GM12878 (cell line): Measurements from ENCODE around the gene NTRK3. TPM values are rescaled to one million over a fixed set of nuclear protein-coding genes. Genes with fewer than 3 reads are reported as not detected.

Experiments used
- ATAC-seq: fragments of 200-7000 bp; cut with Tn5 transposase; 3 replicates; pipeline ENCODE4 v1.9.1; 2020; ENCODE audit warnings: mild to moderate bottlenecking, moderate library complexity
- BruUV-seq: library from RNA; stranded (reverse); fragments of 400-500 nt; replicated peaks from 2 replicates; lab custom pipeline; 2021; lab: Mats Ljungman, UMichigan
- CTCF ChIA-PET: fragments of 300-600 bp; sonication (Branson Sonifier 250); formaldehyde crosslinking; extraction: SDS; loops from one replicate; lab custom pipeline; 2021; ENCODE audit warnings: inconsistent platforms; lab: Yijun Ruan, JAX
- POLR2A ChIA-PET: fragments of 350-600 bp; formaldehyde crosslinking; extraction: SDS; loops from one replicate; lab custom pipeline; 2021; ENCODE audit warnings: inconsistent platforms; lab: Charles Lee
- RAD21 ChIA-PET: fragments of 300-600 bp; sonication (Branson Sonifier 250); formaldehyde crosslinking; loops from one replicate; lab custom pipeline; 2023; ENCODE audit warnings: antibody characterized with exemption; ENCODE audit not compliant: unreplicated experiment; lab: Charles Lee
- SMC1A ChIA-PET: fragments of 300-600 bp; sonication (Branson Sonifier 250); formaldehyde crosslinking; loops from one replicate; lab custom pipeline; 2023; ENCODE audit not compliant: unreplicated experiment, uncharacterized antibody; lab: Charles Lee
- DNase-seq: peaks from one replicate; pipeline ENCODE4 v3.0.0-alpha.2; 2011; ENCODE audit warnings: low read depth, low spot score
- FAIRE-seq: peaks from 3 replicates; lab custom pipeline; 2011; peaks lifted over from hg19 to GRCh38; lab: Jason Lieb, UNC
- H2AFZ ChIP-seq: 2 replicates; pipeline ENCODE4 v1.6.0; 2011; ENCODE audit warnings: low read depth, low read length, control low read depth; ENCODE audit not compliant: control insufficient read depth
- H3K27ac ChIP-seq: 2 replicates; pipeline ENCODE4 v1.5.1; 2011; ENCODE audit warnings: control low read depth; ENCODE audit not compliant: control insufficient read depth, insufficient read depth
- H3K27me3 ChIP-seq, 2 experiments: replicated peaks in 1 of 2; 2 replicates each; pipeline versions ENCODE4 v1.6.0 to v1.6.1; 2011; ENCODE audit warnings: low read length in 1 of 2; ENCODE audit not compliant: control insufficient read depth in 2 of 2, insufficient read depth in 2 of 2
- H3K36me3 ChIP-seq, 2 experiments: 2 replicates each; pipeline ENCODE4 v1.5.1; 2011; ENCODE audit warnings: low read length in 1 of 2; ENCODE audit not compliant: control insufficient read depth in 2 of 2, insufficient read depth in 2 of 2
- H3K4me1 ChIP-seq: 2 replicates; pipeline ENCODE4 v1.6.1; 2011; ENCODE audit warnings: mild to moderate bottlenecking, low read length, moderate library complexity, mixed read lengths; ENCODE audit not compliant: control insufficient read depth, insufficient read depth
- H3K4me2 ChIP-seq: 2 replicates; pipeline ENCODE4 v1.6.0; 2011; ENCODE audit warnings: control low read depth; ENCODE audit not compliant: control insufficient read depth, insufficient read depth
- H3K4me3 ChIP-seq: fragments of 200-600 bp; sonication (generic); 2 replicates; pipeline ENCODE4 v1.5.1; 2016
- H3K79me2 ChIP-seq: 2 replicates; pipeline ENCODE4 v1.6.0; 2011; ENCODE audit warnings: low read length; ENCODE audit not compliant: control insufficient read depth, insufficient read depth
- H3K9ac ChIP-seq: 2 replicates; pipeline ENCODE4 v1.8.0; 2011; ENCODE audit warnings: low read length, control low read depth, mixed read lengths; ENCODE audit not compliant: control insufficient read depth, insufficient read depth
- H3K9me3 ChIP-seq: replicated peaks from 3 replicates; pipeline ENCODE4 v1.5.1; 2011; ENCODE audit warnings: mild to moderate bottlenecking, low read length; ENCODE audit not compliant: control insufficient read depth, insufficient read depth
- H4K20me1 ChIP-seq: 2 replicates; pipeline ENCODE4 v1.6.0; 2011; ENCODE audit not compliant: control insufficient read depth, insufficient read depth
- CEBPB ChIP-seq, 2 experiments: fragments of 150-350 bp in 1 of 2; IDR thresholded peaks; 2 replicates each; pipeline ENCODE4 v1.6.1; 2012 to 2014; ENCODE audit warnings: low read depth in 2 of 2, low read length in 2 of 2, borderline replicate concordance in 1 of 2, inconsistent platforms in 1 of 2
- MAX ChIP-seq: IDR thresholded peaks from 2 replicates; pipeline ENCODE4 v1.6.1; 2012; ENCODE audit warnings: low read depth, low read length, improper control_type of control experiment
- NFYA ChIP-seq: IDR thresholded peaks from 2 replicates; pipeline ENCODE4 v1.6.1; 2011; ENCODE audit warnings: low read depth, mild to moderate bottlenecking, low read length, improper control_type of control experiment, borderline replicate concordance
- RELA ChIP-seq: fragments of 450-650 bp; IDR thresholded peaks from 2 replicates; pipeline ENCODE4 v1.8.0; 2014; ENCODE audit warnings: borderline replicate concordance; ENCODE audit not compliant: partially characterized antibody
- RUNX3 ChIP-seq: IDR thresholded peaks from 2 replicates; pipeline ENCODE4 v1.6.1; 2012; ENCODE audit warnings: low read length, inconsistent platforms
- TARDBP ChIP-seq: IDR thresholded peaks from 2 replicates; pipeline ENCODE4 v1.6.1; 2016; ENCODE audit warnings: borderline replicate concordance
- ZNF384 ChIP-seq: IDR thresholded peaks from 2 replicates; pipeline ENCODE4 v1.6.1; 2012; ENCODE audit warnings: low read depth, mild to moderate bottlenecking, low read length, improper control_type of control experiment, borderline replicate concordance
- ZNF687 ChIP-seq: fragments of 450-650 bp; IDR thresholded peaks from 2 replicates; pipeline ENCODE4 v1.6.1; 2017; ENCODE audit warnings: mild to moderate bottlenecking, moderate library complexity
- WGBS: methylation state at CpG from one replicate; pipeline ENCODE4 v1.1.6; 2016; ENCODE audit warnings: low lambda C conversion rate; ENCODE audit not compliant: insufficient replicate concordance, insufficient coverage; ENCODE audit errors: missing lambda C conversion rate; 5-methylcytosine and 5-hydroxymethylcytosine counted together
- in situ Hi-C: fragments of 300-500 bp; cut with MboI; formaldehyde crosslinking; loops from 9 replicates; pipeline ENCODE4 v1.14.3; 2018; ENCODE audit warnings: mixed read lengths
- intact Hi-C: fragments of 100-400 bp; cut with micrococcal nuclease; formaldehyde crosslinking; loops from one replicate; pipeline ENCODE4 v1.14.2; 2022; ENCODE audit not compliant: unreplicated experiment
- polyA plus RNA-seq, 11 experiments: library from polyadenylated mRNA; depleted of rRNA in 4 of 11; unstranded in 6 of 11; stranded (reverse) in 5 of 11; fragments of >200 nt; fragmentation: Nextera tagmentation in 4 of 11; fragmentation: Illumina TruSeq in 1 of 11; extraction: Ambion mirVana in 4 of 11; extraction: Trizol in 1 of 11; gene quantifications; 1 replicate in 1 of 11; 2 replicates in 10 of 11; pipeline versions ENCODE4 v1.2.1 to v1.2.3, GENCODE V29; 2011 to 2016; ENCODE audit warnings: inconsistent platforms in 2 of 11, missing spikeins in 2 of 11, low read depth in 1 of 11
- total RNA-seq, 4 experiments: library from RNA; depleted of rRNA in 3 of 4; stranded (reverse); fragments of >200 nt in 3 of 4; fragmentation: Illumina TruSeq in 1 of 4; extraction: Trizol in 1 of 4; gene quantifications; 2 replicates each; pipeline versions ENCODE4 v1.2.1 to v1.2.3, GENCODE V29; 2013 to 2021

Gene NTRK3
- total and polyA plus RNA-seq, 10 of the 15 experiments (the other 5 are each of a cell fraction or from before 2014, with no cell fraction given): not detected

- Histone ChIP-seq H2AFZ (no peak overlapping the region), H3K36me3 (no peaks in the 10 kb centered on the region), H3K79me2 (no peaks in the 10 kb centered on the region), H3K4me3 (no peak overlapping the region), H4K20me1 (no peaks in the 10 kb centered on the region), H3K27me3 (no peaks in the 10 kb centered on the region; a peak in 1 of 4 replicates), H3K9me3 (no peaks in the 10 kb centered on the region), H3K27ac (no peak overlapping the region), H3K4me1 (no peaks in the 10 kb centered on the region), H3K9ac (no peak overlapping the region), H3K4me2 (no peak overlapping the region)
- no peak for DNase-seq
- no peak for FAIRE-seq
- no peak for ATAC-seq
- ChIA-PET CTCF (no interaction called here), RAD21 (no interaction called here), POLR2A (no interaction called here), SMC1A (interaction anchor here (1.8 kb wide), 1 partner anchor 12 kb away, joined by 4 read pairs; no protein-coding TSS in a partner anchor)
- no TSS peak for BruUV-seq
- 19% methylated on average over 3 of the region's 3 CpGs for WGBS
- TF ChIP-seq RELA (no peak), CEBPB (IDR thresholded peaks at IDR 0.05; ENCODE audit: borderline replicate concordance in 1 of 2, low read depth in 2 of 2, low read length in 2 of 2) (no peak), ZNF384 (no peak), MAX (no peak), ZNF687 (no peak), NFYA (no peak), TARDBP (no peak), RUNX3 (no peak)
- in situ Hi-C loops (no loop called here), intact Hi-C loops (no loop called here)
Measured at GRCh38 chr15:88190232-88190631, 66.3 kb downstream of the NTRK3 start.
